ENCODE results near the gene CD300A. TPM values are rescaled to one million over a fixed set of nuclear protein-coding genes. Genes with fewer than 3 reads are reported as not detected.

The CD300A gene
- total RNA-seq = 9.8 and 10.4 TPM in 2 replicates

- peak within 1 kb of the TSS; percentile 82 for H3K27ac Mint-ChIP-seq
- peaks cover 44% of the 10 kb centered on the region for H3K4me1 Mint-ChIP-seq (ENCODE audit: low read depth)
- H3K9me3 Mint-ChIP-seq = no peaks in the 10 kb centered on the region
- intact Hi-C loops (cut with micrococcal nuclease) = loop anchor here (1.0 kb wide), 1 partner anchor 12 kb away; no protein-coding TSS in a partner anchor
- DNase-seq (ENCODE audit: low spot score) = no peak
- H3K36me3 Mint-ChIP-seq (ENCODE audit: low read depth) = peaks cover 13% of the 10 kb centered on the region
- H3K4me3 Mint-ChIP-seq = no peak within 1 kb of the TSS
- H3K27me3 Mint-ChIP-seq (ENCODE audit: insufficient read depth) = no peaks in the 10 kb centered on the region
These were observed at the start of gene CD300A for GRCh38 chr17:74466111-74466827. Gene CD300A, plus strand, starts transcription at chr17:74466634. Its CDS starts 70 bp downstream, at chr17:74466704.

- Mint-ChIP-seq H3K4me3 (no peak overlapping the region), H3K27me3 (ENCODE audit: insufficient read depth) (peaks cover 6% of the 10 kb centered on the region), H3K9me3 (no peaks in the 10 kb centered on the region), H3K36me3 (ENCODE audit: low read depth) (no peaks in the 10 kb centered on the region), H3K27ac (no peak overlapping the region), H3K4me1 (ENCODE audit: low read depth) (no peaks in the 10 kb centered on the region)
- DNase-seq (ENCODE audit: low spot score) = no peak
- intact Hi-C loops (cut with micrococcal nuclease) = no loop called here
These were observed 49.0 kb upstream of the CD300A start for GRCh38 chr17:74417178-74418045.

- Mint-ChIP-seq H3K4me1 (ENCODE audit: low read depth) (no peaks in the 10 kb centered on the region), H3K4me3 (no peak overlapping the region), H3K9me3 (no peaks in the 10 kb centered on the region), H3K27ac (no peak overlapping the region), H3K27me3 (ENCODE audit: insufficient read depth) (peaks cover 10% of the 10 kb centered on the region), H3K36me3 (ENCODE audit: low read depth) (no peaks in the 10 kb centered on the region)
- DNase-seq (ENCODE audit: low spot score) = no peak
- intact Hi-C loops (cut with micrococcal nuclease) = no loop called here
These were observed 46.5 kb upstream of the CD300A start for GRCh38 chr17:74419928-74420411.

GRCh38 chr17:74424117-74424516 is 42.3 kb upstream of the CD300A start:
- no peaks in the 10 kb centered on the region for H3K4me1 Mint-ChIP-seq (ENCODE audit: low read depth)
- H3K4me3 Mint-ChIP-seq = no peak overlapping the region
- no peaks in the 10 kb centered on the region for H3K36me3 Mint-ChIP-seq (ENCODE audit: low read depth)
- intact Hi-C loops (cut with micrococcal nuclease) = no loop called here
- no peak overlapping the region for H3K27ac Mint-ChIP-seq
- no peak for DNase-seq (ENCODE audit: low spot score)
- H3K27me3 Mint-ChIP-seq (ENCODE audit: insufficient read depth) = peaks cover 27% of the 10 kb centered on the region
- H3K9me3 Mint-ChIP-seq = no peaks in the 10 kb centered on the region

GRCh38 chr17:74424657-74425056 is 41.8 kb upstream of the CD300A start:
- intact Hi-C loops (cut with micrococcal nuclease) = no loop called here
- Mint-ChIP-seq H3K4me1 (ENCODE audit: low read depth) (no peaks in the 10 kb centered on the region), H3K4me3 (no peak overlapping the region), H3K27ac (no peak overlapping the region), H3K9me3 (no peaks in the 10 kb centered on the region), H3K27me3 (ENCODE audit: insufficient read depth) (peaks cover 30% of the 10 kb centered on the region), H3K36me3 (ENCODE audit: low read depth) (no peaks in the 10 kb centered on the region)
- DNase-seq (ENCODE audit: low spot score) = no peak

GRCh38 chr17:74426551-74427047 is 39.8 kb upstream of the CD300A start:
- H3K36me3 Mint-ChIP-seq (ENCODE audit: low read depth) = no peaks in the 10 kb centered on the region
- peaks cover 43% of the 10 kb centered on the region for H3K27me3 Mint-ChIP-seq (ENCODE audit: insufficient read depth)
- no peak for DNase-seq (ENCODE audit: low spot score)
- no peaks in the 10 kb centered on the region for H3K4me1 Mint-ChIP-seq (ENCODE audit: low read depth)
- H3K4me3 Mint-ChIP-seq = no peak overlapping the region
- H3K27ac Mint-ChIP-seq = no peak overlapping the region
- intact Hi-C loops (cut with micrococcal nuclease) = no loop called here
- H3K9me3 Mint-ChIP-seq = no peaks in the 10 kb centered on the region

- Mint-ChIP-seq H3K4me3 (no peak overlapping the region), H3K4me1 (ENCODE audit: low read depth) (no peaks in the 10 kb centered on the region), H3K27ac (no peak overlapping the region), H3K27me3 (ENCODE audit: insufficient read depth) (peaks cover 41% of the 10 kb centered on the region), H3K36me3 (ENCODE audit: low read depth) (no peaks in the 10 kb centered on the region), H3K9me3 (no peaks in the 10 kb centered on the region)
- no peak for DNase-seq (ENCODE audit: low spot score)
- intact Hi-C loops (cut with micrococcal nuclease) = no loop called here
These were observed 39.2 kb upstream of the CD300A start for GRCh38 chr17:74427048-74427762.

GRCh38 chr17:74427763-74428153 is 38.7 kb upstream of the CD300A start:
- Mint-ChIP-seq H3K4me1 (ENCODE audit: low read depth) (no peaks in the 10 kb centered on the region), H3K36me3 (ENCODE audit: low read depth) (no peaks in the 10 kb centered on the region), H3K4me3 (no peak overlapping the region), H3K27ac (no peak overlapping the region), H3K9me3 (no peaks in the 10 kb centered on the region), H3K27me3 (ENCODE audit: insufficient read depth) (peaks cover 37% of the 10 kb centered on the region)
- intact Hi-C loops (cut with micrococcal nuclease) = no loop called here
- no peak for DNase-seq (ENCODE audit: low spot score)

- H3K36me3 Mint-ChIP-seq (ENCODE audit: low read depth) = no peaks in the 10 kb centered on the region
- H3K27me3 Mint-ChIP-seq (ENCODE audit: insufficient read depth) = peaks cover 46% of the 10 kb centered on the region
- no peaks in the 10 kb centered on the region for H3K4me1 Mint-ChIP-seq (ENCODE audit: low read depth)
- intact Hi-C loops (cut with micrococcal nuclease) = no loop called here
- no peak for DNase-seq (ENCODE audit: low spot score)
- H3K9me3 Mint-ChIP-seq = no peaks in the 10 kb centered on the region
- no peak overlapping the region for H3K27ac Mint-ChIP-seq
- H3K4me3 Mint-ChIP-seq = no peak overlapping the region
These were observed 36.6 kb upstream of the CD300A start for GRCh38 chr17:74429604-74430384.

- no peak for DNase-seq (ENCODE audit: low spot score)
- Mint-ChIP-seq H3K27me3 (ENCODE audit: insufficient read depth) (peaks cover 46% of the 10 kb centered on the region), H3K4me3 (no peak overlapping the region), H3K4me1 (ENCODE audit: low read depth) (no peaks in the 10 kb centered on the region), H3K9me3 (no peaks in the 10 kb centered on the region), H3K27ac (no peak overlapping the region), H3K36me3 (ENCODE audit: low read depth) (no peaks in the 10 kb centered on the region)
- intact Hi-C loops (cut with micrococcal nuclease) = no loop called here
These were observed 36.1 kb upstream of the CD300A start for GRCh38 chr17:74430385-74430705.

- H3K4me3 Mint-ChIP-seq = no peak overlapping the region
- H3K4me1 Mint-ChIP-seq (ENCODE audit: low read depth) = no peaks in the 10 kb centered on the region
- no peaks in the 10 kb centered on the region for H3K36me3 Mint-ChIP-seq (ENCODE audit: low read depth)
- peaks cover 49% of the 10 kb centered on the region for H3K27me3 Mint-ChIP-seq (ENCODE audit: insufficient read depth)
- H3K27ac Mint-ChIP-seq = no peak overlapping the region
- H3K9me3 Mint-ChIP-seq = no peaks in the 10 kb centered on the region
- no peak for DNase-seq (ENCODE audit: low spot score)
- intact Hi-C loops (cut with micrococcal nuclease) = no loop called here
These were observed 35.5 kb upstream of the CD300A start for GRCh38 chr17:74430706-74431567.

Data from activated T-helper 1 cell treated with anti-CD3 and anti-CD28 coated beads, Interleukin-12 subunit alpha, Interleukin-12 subunit beta, Interleukin-2, Interleukin-4 antibody, amounts not matched to agents 30 ng/mL and 10 ng/mL and 1 ng/mL, durations not matched to agents 14 hours and 24 hours and 36 hours (primary cell).